SJSA1 (cell line): Measurements from ENCODE around the gene SNIP1. TPM values are rescaled to one million over a fixed set of nuclear protein-coding genes. Genes with fewer than 3 reads are reported as not detected.
A peak's percentile ranks its signal among the peaks of the same experiment; 100 is the strongest.

Experiments used
- DNase-seq, 2 experiments: peaks; one replicate each; pipeline ENCODE4 v3.0.0-alpha.2; 2015 to 2020; ENCODE audit warnings: low spot score in 2 of 2, low read depth in 1 of 2
- H3K27ac ChIP-seq: fragments of 250-450 bp; sonication (Bioruptor Pico); 2 replicates; pipeline ENCODE4 v1.5.1; 2020; ENCODE audit warnings: mild to moderate bottlenecking, moderate library complexity
- H3K27me3 ChIP-seq: fragments of 250-450 bp; sonication (Bioruptor Pico); replicated peaks from 2 replicates; pipeline ENCODE4 v1.5.1; 2020; ENCODE audit warnings: mild to moderate bottlenecking, moderate library complexity
- H3K36me3 ChIP-seq: fragments of 250-450 bp; sonication (Bioruptor Pico); 2 replicates; pipeline ENCODE4 v1.5.1; 2020; ENCODE audit warnings: mild to moderate bottlenecking
- H3K4me1 ChIP-seq: fragments of 250-450 bp; sonication (Bioruptor Pico); replicated peaks from 2 replicates; pipeline ENCODE4 v1.6.1; 2021; ENCODE audit warnings: mild to moderate bottlenecking
- H3K4me3 ChIP-seq: fragments of 250-450 bp; sonication (Bioruptor Pico); 2 replicates; pipeline ENCODE4 v1.5.1; 2020; ENCODE audit warnings: mild to moderate bottlenecking
- H3K9me3 ChIP-seq: fragments of 250-450 bp; sonication (Bioruptor Pico); replicated peaks from 2 replicates; pipeline ENCODE4 v1.5.1; 2020; ENCODE audit warnings: mild to moderate bottlenecking
- total RNA-seq: library from RNA; depleted of rRNA; stranded (reverse); fragments of >200 nt; shearing (Covaris generic); gene quantifications from 2 replicates; pipeline ENCODE4 v1.2.3, GENCODE V29; 2014; rRNA removed

SNIP1 gene
- total RNA-seq, 1 experiment from 2014 or later = 13.2 TPM

DNA sequence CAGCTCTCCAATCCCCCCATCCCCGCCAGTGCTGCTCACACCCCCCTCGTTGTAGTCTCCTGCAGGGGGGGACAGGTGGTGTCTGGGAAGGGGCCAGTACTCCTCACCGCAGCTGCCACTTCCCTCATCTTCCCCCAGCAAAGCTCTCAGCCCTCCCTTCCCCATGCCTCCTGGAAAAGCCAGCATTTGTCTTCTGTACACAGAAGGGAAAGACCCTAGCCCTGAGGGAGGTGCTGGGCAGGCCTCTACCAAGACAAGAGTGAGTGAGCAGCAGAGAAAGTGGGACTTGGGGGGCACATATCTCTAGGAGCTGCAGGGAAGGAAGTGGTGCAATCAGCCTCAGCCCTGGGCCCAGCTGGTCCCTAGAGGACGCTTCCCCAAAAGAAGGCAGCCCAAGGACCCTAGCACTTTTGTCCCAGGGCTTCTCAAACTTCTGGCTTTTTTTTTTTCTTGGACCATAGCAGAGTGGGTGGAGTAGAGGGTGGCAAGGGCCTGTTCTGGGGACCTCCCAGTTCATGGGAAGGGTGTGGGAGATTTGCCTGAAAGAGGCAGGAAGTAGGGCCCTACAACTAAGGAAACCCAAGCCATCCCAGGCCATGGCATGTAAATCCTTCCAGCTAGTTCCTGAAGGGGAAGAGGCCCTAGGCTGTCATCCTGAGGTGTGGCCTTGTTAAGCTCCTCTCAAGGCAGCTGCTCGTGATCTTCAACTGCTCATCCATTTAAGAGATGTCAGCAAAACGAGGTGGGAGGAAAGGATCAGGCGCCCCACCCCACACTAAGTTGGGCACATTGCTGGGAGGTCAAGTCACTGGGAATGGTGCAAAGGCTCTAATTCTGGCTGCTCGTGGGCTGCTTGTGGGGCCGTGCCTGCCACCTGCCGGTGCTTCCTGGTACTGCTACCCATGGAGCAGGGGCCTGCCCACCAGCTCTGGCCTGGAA, 67.1 kb downstream of the SNIP1 start:
- peak; percentile 65 to 76 for DNase-seq
- Histone ChIP-seq H3K27me3 (no peaks in the 10 kb centered on the region), H3K9me3 (no peaks in the 10 kb centered on the region), H3K4me3 (no peak overlapping the region), H3K36me3 (peaks cover 49% of the 10 kb centered on the region), H3K27ac (no peak overlapping the region), H3K4me1 (peaks cover 4% of the 10 kb centered on the region)

DNA sequence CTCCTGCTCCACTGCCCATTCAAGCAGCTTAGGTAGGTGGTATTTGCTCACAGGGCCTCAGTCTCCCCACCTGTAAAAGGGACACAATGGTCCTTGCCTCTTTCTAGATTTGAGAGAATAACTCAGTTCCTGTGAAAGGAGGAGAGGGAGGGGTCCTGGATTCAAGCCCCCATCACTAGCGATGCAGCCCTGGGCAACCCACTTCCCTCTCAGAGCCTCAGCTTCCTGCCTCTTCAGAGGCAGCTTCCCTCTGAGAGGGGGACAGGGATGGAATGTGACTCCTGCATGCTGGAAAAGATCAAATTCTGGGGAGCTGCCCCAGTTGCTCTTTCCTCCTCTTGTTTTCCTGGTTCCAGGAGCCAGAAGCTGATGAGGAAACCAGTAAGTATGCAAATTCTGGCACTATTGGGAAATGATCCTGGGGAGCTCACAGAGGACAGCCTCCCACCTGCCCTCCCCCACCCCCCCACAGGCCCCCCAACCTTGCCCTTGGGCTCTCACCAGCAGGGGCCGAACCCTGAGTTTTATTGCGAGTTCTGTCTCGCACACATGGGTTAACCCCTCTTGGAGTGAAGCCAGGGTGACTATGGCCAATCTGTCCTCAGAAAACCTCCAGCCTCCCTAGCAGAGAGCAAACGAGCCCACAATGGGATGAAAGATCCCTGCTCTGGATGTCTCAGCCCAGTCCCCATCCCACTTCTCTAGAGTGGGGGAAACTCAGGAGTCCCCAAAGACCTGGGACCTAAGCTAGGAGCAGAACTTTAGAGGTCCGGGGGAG, 68.0 kb downstream of the SNIP1 start:
- Histone ChIP-seq H3K27ac (no peak overlapping the region), H3K4me1 (peaks cover 4% of the 10 kb centered on the region), H3K4me3 (no peak overlapping the region), H3K36me3 (peaks cover 54% of the 10 kb centered on the region), H3K9me3 (no peaks in the 10 kb centered on the region), H3K27me3 (no peaks in the 10 kb centered on the region)
- DNase-seq = no peak

Other genes with a start within 250 kb of the SNIP1 start
- 4.0 and 7.1 TPM in 2 replicates for gene ZC3H12A, start 79.7 kb downstream of the SNIP1 start, total RNA-seq
- gene MEAF6, start 39.5 kb downstream of the SNIP1 start, total RNA-seq = 83.4 and 112 TPM in 2 replicates
- 0.28 and 1.0 TPM in 2 replicates for gene DNALI1, start 2.6 kb upstream of the SNIP1 start, total RNA-seq
- gene GNL2, start 41.6 kb upstream of the SNIP1 start, total RNA-seq = 69.5 and 71.1 TPM in 2 replicates
- not detected in 2 replicates for gene RSPO1, start 80.6 kb upstream of the SNIP1 start, total RNA-seq
- gene CDCA8, start 138.2 kb upstream of the SNIP1 start, total RNA-seq = 10.3 and 28.8 TPM in 2 replicates
- gene EPHA10, start 210.8 kb upstream of the SNIP1 start, total RNA-seq = not detected in 2 replicates
- gene MANEAL, start 239.6 kb upstream of the SNIP1 start, total RNA-seq = 0.95 TPM in 1 of 2 replicates, not detected in the other